WTC11 (cell line): ENCODE results near the gene CRTAP.

Experiments used
- TF ChIP-seq, protein P1 (sequence below): fragments of 200-600 bp; IDR thresholded peaks from 2 replicates; pipeline ENCODE4 v1.8.0; 2022; ENCODE audit warnings: antibody characterized with exemption
- TF ChIP-seq, protein P2 (sequence below): sonication (generic); formaldehyde crosslinking; IDR thresholded peaks from 2 replicates; pipeline ENCODE4 v1.8.1; 2023; ENCODE audit warnings: mild to moderate bottlenecking, missing genetic modification reagents, borderline replicate concordance

DNA sequence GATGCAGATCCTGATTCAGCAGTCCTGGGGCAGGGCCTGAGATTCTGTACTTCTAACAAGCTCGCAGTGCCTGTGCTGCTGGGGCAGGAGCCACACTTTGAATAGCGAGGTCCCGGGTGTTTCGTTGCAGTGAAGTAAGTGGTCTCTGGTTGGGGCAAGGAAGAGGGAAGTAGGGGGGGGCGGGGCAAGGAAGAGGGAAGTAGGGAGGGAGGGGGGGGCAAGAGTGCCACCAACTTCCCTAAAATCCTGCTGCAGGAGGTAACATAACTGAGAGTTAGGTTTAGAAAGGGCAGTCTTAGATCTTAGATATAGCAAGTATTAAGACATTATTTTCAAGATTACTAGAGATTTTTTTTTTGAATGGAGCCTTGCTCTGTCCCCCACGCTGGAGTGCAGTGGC lies 35.5 kb downstream of the CRTAP start:
- TF ChIP-seq, protein P1, sequence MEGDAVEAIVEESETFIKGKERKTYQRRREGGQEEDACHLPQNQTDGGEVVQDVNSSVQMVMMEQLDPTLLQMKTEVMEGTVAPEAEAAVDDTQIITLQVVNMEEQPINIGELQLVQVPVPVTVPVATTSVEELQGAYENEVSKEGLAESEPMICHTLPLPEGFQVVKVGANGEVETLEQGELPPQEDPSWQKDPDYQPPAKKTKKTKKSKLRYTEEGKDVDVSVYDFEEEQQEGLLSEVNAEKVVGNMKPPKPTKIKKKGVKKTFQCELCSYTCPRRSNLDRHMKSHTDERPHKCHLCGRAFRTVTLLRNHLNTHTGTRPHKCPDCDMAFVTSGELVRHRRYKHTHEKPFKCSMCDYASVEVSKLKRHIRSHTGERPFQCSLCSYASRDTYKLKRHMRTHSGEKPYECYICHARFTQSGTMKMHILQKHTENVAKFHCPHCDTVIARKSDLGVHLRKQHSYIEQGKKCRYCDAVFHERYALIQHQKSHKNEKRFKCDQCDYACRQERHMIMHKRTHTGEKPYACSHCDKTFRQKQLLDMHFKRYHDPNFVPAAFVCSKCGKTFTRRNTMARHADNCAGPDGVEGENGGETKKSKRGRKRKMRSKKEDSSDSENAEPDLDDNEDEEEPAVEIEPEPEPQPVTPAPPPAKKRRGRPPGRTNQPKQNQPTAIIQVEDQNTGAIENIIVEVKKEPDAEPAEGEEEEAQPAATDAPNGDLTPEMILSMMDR = no peak
- TF ChIP-seq, protein P2, sequence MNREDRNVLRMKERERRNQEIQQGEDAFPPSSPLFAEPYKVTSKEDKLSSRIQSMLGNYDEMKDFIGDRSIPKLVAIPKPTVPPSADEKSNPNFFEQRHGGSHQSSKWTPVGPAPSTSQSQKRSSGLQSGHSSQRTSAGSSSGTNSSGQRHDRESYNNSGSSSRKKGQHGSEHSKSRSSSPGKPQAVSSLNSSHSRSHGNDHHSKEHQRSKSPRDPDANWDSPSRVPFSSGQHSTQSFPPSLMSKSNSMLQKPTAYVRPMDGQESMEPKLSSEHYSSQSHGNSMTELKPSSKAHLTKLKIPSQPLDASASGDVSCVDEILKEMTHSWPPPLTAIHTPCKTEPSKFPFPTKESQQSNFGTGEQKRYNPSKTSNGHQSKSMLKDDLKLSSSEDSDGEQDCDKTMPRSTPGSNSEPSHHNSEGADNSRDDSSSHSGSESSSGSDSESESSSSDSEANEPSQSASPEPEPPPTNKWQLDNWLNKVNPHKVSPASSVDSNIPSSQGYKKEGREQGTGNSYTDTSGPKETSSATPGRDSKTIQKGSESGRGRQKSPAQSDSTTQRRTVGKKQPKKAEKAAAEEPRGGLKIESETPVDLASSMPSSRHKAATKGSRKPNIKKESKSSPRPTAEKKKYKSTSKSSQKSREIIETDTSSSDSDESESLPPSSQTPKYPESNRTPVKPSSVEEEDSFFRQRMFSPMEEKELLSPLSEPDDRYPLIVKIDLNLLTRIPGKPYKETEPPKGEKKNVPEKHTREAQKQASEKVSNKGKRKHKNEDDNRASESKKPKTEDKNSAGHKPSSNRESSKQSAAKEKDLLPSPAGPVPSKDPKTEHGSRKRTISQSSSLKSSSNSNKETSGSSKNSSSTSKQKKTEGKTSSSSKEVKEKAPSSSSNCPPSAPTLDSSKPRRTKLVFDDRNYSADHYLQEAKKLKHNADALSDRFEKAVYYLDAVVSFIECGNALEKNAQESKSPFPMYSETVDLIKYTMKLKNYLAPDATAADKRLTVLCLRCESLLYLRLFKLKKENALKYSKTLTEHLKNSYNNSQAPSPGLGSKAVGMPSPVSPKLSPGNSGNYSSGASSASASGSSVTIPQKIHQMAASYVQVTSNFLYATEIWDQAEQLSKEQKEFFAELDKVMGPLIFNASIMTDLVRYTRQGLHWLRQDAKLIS (CRISPR knock-in tag) = no peak
